Ishikawa (cell line): ENCODE measurements around the gene PKN2.

Experiments used
- CEBPB ChIP-seq: IDR thresholded peaks from 2 replicates; pipeline ENCODE4 v1.6.1; 2012
- CREB1 ChIP-seq: IDR thresholded peaks from 2 replicates; pipeline ENCODE4 v1.6.1; 2012; ENCODE audit warnings: low read depth
- EGR1 ChIP-seq: IDR thresholded peaks from 2 replicates; pipeline ENCODE4 v1.6.1; 2012
- EP300 ChIP-seq: IDR thresholded peaks from 2 replicates; pipeline ENCODE4 v1.6.1; 2012; ENCODE audit warnings: borderline replicate concordance
- FOXM1 ChIP-seq: IDR thresholded peaks from 2 replicates; pipeline ENCODE4 v1.6.1; 2012; ENCODE audit warnings: low read depth, borderline replicate concordance
- NFIC ChIP-seq: IDR thresholded peaks from 2 replicates; pipeline ENCODE4 v1.6.1; 2012
- RAD21 ChIP-seq: IDR thresholded peaks from 2 replicates; pipeline ENCODE4 v1.6.1; 2012; ENCODE audit warnings: low read depth
- TAF1 ChIP-seq: IDR thresholded peaks from 2 replicates; pipeline ENCODE4 v1.6.1; 2012; ENCODE audit warnings: low read depth, mild to moderate bottlenecking
- TCF12 ChIP-seq: IDR thresholded peaks from 2 replicates; pipeline ENCODE4 v1.6.1; 2012; ENCODE audit warnings: low read depth
- TEAD4 ChIP-seq: IDR thresholded peaks from 2 replicates; pipeline ENCODE4 v1.6.1; 2012
- YY1 ChIP-seq: IDR thresholded peaks from 2 replicates; pipeline ENCODE4 v1.6.1; 2012; ENCODE audit warnings: low read depth
- ZBTB7A ChIP-seq: IDR thresholded peaks from 2 replicates; pipeline ENCODE4 v1.6.1; 2012; ENCODE audit warnings: low read depth
- TF ChIP-seq, protein P1 (sequence below): IDR thresholded peaks from 2 replicates; pipeline ENCODE4 v1.6.1; 2012; ENCODE audit warnings: low read depth, mild to moderate bottlenecking
- TF ChIP-seq, protein P2 (sequence below): IDR thresholded peaks from 2 replicates; pipeline ENCODE4 v1.6.1; 2012
- TF ChIP-seq, protein P3 (sequence below): IDR thresholded peaks from 2 replicates; pipeline ENCODE4 v1.6.1; 2012

The PKN2 gene

DNA sequence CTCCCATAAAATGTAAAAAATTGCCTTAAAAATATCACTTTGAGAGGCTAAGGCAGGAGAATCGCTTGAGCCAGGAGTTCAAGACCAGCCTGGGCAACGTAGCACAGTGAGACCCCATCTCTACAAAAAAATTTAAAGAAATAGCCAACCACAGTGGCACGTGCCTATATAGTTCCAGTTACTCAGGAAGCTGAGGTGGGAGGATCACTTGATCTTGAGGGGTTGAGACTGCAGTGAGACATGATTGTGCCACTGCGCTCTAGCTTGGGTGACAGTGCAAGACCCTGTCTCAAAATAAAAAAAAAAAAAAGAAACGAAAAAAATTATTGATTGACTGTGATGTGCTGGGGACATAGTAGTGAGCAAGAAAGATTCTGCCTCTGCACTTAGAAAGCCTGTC, 38.4 kb downstream of the PKN2 start:
- TF ChIP-seq YY1 (no peak), EGR1 (no peak), ZBTB7A (no peak), TAF1 (no peak), NFIC (no peak), EP300 (no peak), TCF12 (no peak), RAD21 (no peak), CEBPB (no peak), FOXM1 (no peak), TEAD4 (no peak), CREB1 (no peak)
- TF ChIP-seq, protein P1, sequence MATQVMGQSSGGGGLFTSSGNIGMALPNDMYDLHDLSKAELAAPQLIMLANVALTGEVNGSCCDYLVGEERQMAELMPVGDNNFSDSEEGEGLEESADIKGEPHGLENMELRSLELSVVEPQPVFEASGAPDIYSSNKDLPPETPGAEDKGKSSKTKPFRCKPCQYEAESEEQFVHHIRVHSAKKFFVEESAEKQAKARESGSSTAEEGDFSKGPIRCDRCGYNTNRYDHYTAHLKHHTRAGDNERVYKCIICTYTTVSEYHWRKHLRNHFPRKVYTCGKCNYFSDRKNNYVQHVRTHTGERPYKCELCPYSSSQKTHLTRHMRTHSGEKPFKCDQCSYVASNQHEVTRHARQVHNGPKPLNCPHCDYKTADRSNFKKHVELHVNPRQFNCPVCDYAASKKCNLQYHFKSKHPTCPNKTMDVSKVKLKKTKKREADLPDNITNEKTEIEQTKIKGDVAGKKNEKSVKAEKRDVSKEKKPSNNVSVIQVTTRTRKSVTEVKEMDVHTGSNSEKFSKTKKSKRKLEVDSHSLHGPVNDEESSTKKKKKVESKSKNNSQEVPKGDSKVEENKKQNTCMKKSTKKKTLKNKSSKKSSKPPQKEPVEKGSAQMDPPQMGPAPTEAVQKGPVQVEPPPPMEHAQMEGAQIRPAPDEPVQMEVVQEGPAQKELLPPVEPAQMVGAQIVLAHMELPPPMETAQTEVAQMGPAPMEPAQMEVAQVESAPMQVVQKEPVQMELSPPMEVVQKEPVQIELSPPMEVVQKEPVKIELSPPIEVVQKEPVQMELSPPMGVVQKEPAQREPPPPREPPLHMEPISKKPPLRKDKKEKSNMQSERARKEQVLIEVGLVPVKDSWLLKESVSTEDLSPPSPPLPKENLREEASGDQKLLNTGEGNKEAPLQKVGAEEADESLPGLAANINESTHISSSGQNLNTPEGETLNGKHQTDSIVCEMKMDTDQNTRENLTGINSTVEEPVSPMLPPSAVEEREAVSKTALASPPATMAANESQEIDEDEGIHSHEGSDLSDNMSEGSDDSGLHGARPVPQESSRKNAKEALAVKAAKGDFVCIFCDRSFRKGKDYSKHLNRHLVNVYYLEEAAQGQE = no peak
- TF ChIP-seq, protein P2, sequence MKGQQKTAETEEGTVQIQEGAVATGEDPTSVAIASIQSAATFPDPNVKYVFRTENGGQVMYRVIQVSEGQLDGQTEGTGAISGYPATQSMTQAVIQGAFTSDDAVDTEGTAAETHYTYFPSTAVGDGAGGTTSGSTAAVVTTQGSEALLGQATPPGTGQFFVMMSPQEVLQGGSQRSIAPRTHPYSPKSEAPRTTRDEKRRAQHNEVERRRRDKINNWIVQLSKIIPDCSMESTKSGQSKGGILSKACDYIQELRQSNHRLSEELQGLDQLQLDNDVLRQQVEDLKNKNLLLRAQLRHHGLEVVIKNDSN = no peak
- TF ChIP-seq, protein P3, sequence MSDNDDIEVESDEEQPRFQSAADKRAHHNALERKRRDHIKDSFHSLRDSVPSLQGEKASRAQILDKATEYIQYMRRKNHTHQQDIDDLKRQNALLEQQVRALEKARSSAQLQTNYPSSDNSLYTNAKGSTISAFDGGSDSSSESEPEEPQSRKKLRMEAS = no peak

DNA sequence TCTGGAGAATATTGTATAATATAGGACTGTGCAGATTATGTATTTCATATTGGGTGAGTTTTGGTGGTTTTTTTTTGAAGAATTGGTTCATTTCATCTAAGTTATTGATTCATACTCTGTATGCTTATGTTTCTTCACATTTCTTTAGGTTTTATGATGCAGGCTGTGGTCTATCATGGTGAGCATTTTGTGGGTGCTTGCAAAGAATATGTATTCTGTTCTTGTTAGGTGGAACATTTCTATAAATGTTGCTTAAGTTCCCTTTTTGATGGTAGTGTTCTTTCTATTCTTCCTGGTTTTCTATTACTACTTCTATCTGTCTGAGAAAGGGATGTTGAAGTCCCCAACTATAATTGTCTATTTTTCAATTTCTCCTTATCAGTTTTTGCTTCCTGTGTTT, 42.6 kb downstream of the PKN2 start:
- no peak for TF ChIP-seq EGR1
- no peak for TF ChIP-seq ZBTB7A
- TF ChIP-seq, protein P2 = no peak
- TF ChIP-seq CEBPB = no peak
- no peak for TF ChIP-seq EP300
- no peak for TF ChIP-seq NFIC
- TF ChIP-seq FOXM1 = no peak
- no peak for TF ChIP-seq YY1
- no peak for TF ChIP-seq RAD21
- TF ChIP-seq, protein P3 = no peak
- TF ChIP-seq TCF12 = no peak
- TF ChIP-seq TEAD4 = no peak
- no peak for TF ChIP-seq CREB1
- no peak for TF ChIP-seq TAF1
- TF ChIP-seq, protein P1 = no peak

DNA sequence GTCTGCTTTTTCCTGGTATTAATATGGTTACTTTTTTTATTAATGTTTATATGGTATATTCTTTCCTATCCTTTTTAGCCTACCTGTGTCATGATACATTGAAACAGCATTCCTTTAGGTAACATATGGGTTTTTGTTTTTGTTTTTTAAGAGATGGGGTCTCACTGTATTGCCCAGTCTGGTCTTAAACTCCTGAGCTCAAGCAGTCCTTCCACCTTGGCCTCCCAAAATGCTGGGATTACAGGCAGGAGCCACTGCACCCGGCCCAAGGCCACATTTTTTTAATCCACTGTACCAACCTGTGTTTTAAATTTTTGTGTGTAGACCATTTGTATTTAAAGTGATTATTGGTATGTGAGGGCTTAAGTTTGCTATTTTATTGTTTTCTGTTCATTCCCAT, 43.1 kb downstream of the PKN2 start:
- TF ChIP-seq CEBPB = no peak
- no peak for TF ChIP-seq CREB1
- no peak for TF ChIP-seq NFIC
- TF ChIP-seq TAF1 = no peak
- TF ChIP-seq, protein P3 = no peak
- TF ChIP-seq, protein P2 = no peak
- no peak for TF ChIP-seq YY1
- no peak for TF ChIP-seq TCF12
- TF ChIP-seq RAD21 = no peak
- no peak for TF ChIP-seq TEAD4
- TF ChIP-seq EGR1 = no peak
- TF ChIP-seq FOXM1 = no peak
- TF ChIP-seq EP300 = no peak
- TF ChIP-seq, protein P1 = no peak
- TF ChIP-seq ZBTB7A = no peak

DNA sequence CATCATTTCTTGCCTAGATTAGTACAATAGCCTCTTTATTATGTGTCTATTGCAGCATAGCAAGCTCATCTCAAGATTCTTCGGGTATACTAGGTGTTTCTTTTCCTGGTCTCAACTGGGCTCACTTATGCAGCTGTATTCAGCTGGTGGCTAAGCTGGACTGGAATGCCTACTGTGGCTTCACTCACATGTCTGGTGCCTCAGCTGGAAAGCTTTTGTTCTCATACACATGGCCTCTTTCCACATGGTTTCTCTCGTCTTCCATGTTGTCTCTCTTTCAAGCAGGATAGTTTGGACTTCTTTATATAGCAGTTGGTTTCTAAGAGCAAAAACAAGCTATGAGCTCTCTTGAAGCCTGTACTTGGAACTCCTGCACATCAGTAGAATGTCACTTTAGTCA, 45.2 kb downstream of the PKN2 start:
- TF ChIP-seq CEBPB (no peak), TEAD4 (no peak), EP300 (no peak), TCF12 (no peak), NFIC (no peak), FOXM1 (no peak)
- TF ChIP-seq, protein P1 = no peak
- TF ChIP-seq, protein P3 = no peak
- TF ChIP-seq, protein P2 = no peak
